GM21723 (cell line): ENCODE results near the gene RAMACL.

Experiments
- ATAC-seq: cut with Tn5 transposase; IDR thresholded peaks from one replicate; pipeline ENCODE4 v1.9.1; 2021; ENCODE audit warnings: mild to moderate bottlenecking, moderate library complexity; ENCODE audit not compliant: unreplicated experiment

Gene RAMACL

DNA sequence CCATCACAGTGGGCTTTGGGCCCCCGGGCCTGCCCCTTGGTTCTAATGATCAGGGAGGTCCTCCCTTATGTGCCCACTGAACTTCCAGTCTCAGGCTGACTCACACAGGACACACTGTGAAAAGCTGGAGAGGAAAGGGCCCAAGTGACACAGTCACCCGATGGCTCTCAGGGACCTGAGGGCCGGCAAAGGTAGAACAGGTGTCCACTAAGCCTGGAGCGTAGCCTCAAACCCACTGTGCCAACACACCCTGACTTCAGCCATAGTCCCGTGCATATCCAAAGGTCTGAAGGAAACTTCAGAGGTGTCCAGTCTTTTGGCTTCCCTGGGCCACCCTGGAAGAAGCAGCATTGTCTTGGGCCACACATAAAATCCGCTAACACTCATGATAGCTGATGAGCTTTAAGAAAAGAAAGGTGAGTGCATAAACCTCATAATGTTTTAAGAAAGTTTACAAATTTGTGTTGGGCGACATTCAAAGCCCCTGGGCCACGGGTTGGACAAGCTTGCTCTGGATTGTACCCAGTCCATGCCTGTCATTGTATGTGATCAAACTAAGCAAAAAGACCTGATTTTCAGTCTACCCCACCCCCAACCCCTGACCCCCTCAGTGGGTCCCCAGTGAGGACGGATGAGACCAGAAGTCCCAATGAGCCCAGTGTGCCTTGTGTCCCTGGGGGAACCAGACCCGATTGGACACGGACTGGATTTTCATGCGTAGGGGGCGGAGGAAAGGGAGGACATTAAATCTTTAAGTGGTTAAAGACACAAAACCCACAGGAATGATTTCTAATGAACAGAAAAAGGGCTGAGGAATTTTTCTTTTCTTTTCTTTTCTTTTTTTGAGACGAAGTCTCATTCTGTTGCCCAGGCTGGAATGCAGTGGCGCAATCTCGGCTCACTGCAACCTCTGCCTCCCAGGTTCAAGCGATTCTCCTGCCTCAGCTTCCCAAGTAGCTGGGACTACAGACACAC, 6.1 kb downstream of the RAMACL start:
- ATAC-seq: no peak

DNA sequence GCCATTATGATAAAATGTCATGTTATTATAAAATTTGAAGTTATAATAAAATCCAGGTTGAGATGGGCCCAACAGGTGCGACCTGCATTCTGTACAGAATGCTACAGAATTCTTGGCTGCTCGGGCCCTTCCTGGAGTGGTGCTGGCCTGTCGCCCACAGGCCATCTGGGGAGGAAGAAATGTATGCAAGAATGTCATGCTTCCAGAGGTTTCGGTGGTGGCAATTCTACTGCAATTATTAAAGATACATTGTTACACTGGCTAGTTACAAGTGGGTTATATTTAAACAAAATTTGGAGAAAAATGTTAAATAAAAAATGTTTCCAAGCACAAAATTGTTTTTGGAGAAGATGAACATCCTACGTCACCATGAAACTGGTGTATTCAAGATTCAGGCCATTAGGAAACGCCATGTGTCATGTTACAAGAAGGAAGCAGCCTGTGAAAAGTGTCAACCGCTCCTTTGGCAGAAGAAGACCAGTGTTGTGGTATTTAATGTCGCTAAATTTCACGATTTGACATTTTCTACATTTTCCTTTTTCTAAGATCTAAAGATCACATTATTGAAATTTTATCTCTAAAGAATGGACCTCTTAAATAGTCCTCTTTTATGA, 7.1 kb downstream of the RAMACL start:
- no peak for ATAC-seq

DNA sequence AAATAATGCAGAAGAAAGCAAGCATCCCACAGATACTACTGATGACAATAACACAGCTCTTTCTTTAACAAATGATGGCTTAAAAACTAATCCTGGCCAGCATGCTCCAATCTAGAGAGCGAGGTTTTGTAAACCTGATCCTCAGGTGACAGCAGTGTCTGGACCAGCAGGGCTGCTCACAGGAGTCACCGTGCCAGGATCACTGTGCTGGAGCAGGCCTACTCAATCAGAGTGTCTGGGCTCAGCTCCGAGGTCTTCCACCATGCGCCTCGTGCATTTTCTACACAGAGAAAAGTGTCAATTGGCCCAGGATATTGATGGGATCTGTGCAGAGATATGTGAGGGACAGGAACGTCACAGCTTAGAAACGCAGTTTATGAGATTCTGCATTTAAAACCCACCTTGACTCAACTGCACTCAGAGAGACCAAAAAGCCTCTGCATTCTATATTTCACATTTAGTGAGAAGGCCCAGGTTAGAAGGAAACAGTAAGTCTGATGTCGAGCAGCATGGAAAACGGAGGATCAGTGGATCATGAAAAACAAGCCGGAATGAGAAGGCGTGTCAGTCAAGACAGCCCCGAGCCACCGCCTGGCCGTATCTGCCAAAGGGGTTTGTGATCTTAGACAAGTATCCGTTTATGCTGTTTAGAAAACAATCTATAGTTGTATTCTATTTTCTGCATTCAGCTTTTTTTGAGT, 7.8 kb downstream of the RAMACL start:
- no peak for ATAC-seq

- ATAC-seq: no peak
Measured at GRCh38 chr6:166575205-166575604, 11.3 kb downstream of the RAMACL start.

DNA sequence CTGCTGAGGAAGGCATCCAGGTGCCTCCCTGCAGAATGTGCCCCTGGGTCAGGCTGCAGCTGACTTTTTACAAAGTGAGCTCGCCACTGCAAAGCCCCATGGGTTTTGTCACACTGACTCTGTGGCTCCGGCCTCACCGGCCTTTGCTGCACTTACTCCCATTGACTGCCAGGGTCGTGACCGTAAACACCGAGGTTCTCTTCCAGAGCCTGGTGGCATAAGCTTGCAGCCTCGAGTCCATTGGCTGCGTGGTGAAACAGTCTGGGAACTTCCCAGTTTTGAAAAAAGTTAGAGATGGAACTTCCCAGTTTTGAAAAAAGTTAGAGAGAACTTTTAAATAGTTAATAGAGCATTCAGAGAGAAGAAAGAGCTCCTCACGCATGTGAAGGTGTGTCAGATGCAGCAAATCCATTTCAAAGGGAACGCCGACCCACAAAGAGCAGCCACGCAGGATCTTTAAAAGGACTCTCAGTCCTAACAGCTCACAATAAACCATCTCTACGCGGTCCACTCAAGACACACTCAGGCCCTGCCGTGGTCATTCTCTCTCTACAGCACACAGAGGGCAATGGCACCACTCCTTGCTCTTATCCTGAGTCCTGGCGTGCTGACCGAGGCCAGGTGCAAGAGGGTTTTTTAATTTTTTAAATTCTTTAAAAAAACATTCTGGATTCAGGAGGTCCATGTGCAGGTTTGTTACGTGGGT, 12.8 kb downstream of the RAMACL start:
- no peak for ATAC-seq

- ATAC-seq: no peak
Measured at GRCh38 chr6:166572370-166573261, 13.9 kb downstream of the RAMACL start.

DNA sequence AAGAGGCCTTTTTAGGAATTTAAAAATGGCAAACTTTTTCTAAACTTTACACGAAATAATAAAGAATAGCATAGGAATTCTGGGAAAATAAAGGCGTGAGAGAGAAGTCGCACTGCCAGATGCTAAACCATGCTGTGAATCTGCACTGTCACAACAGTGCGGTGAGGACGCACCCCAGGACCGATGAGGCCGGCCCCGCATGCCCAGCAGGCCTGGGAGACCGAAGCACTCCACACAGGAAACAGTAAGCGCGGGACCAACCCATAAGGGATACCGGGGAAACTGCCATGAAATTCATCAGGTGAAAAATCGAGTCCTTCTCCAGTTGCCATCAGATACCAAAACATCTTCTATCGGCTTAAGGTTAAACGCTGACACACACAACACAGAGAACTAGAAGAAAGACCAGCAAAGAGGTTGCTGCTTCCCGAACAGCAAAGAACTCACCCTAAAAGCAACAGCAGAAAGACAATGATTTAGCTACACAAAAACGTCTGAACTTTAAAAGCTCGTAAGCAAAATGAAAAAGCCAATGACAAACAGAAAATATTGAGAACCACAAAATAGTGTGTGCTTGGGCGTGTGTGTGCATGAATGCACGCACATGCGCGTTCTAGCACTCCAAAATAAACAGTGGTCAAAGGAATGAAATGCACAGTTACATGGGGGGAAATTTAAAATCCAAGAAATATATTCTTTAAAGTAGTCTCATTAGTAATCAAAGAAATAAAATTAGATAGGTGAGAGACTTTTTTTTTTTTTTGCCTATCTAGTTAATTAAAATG, 15.4 kb downstream of the RAMACL start:
- no peak for ATAC-seq

DNA sequence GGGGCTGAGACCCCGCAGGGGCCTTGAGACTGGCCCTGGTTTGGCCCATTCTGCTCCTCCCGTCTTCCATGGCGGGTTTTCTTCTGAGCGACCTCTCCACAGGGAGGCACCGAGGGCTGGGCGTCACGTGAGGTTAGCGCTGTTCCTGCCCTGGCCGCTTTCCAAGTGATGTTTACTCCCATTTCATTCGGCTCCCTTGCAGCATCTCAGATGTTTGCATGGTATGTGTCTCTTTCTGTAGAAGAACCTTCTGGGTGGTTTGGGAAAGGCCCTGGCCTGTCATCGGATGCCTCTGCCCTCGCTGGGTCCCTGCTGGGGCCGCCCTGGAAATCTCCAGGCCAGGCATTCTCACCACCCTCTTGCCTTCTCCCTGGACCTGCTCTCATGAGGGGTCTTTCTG, 17.3 kb downstream of the RAMACL start:
- no peak for ATAC-seq

- no peak for ATAC-seq
Measured at GRCh38 chr6:166567813-166568212, 18.7 kb downstream of the RAMACL start.

DNA sequence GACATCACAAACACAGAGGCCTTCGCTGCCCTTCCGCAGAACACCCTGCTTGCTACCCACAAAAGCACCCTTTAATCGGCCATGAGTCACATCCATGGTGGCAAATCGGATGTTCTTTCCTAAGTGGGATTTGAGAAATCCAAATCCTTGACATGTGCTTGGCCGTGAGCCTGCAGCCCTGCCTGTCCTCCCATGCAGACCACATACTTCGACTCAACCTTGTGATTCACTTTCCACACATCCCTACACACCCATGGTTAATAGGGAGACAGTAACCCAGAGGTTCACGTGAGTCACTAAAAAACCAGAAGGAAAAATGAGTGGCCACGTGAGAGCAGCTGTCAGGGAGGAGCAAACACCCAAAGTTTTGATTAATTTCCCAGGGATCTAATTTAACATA, 19.4 kb downstream of the RAMACL start:
- no peak for ATAC-seq

- ATAC-seq: no peak
Measured at GRCh38 chr6:166566026-166567011, 20.2 kb downstream of the RAMACL start.

GRCh38 chr6:166565084-166565967, 21.2 kb downstream of the RAMACL start:
- no peak for ATAC-seq

DNA sequence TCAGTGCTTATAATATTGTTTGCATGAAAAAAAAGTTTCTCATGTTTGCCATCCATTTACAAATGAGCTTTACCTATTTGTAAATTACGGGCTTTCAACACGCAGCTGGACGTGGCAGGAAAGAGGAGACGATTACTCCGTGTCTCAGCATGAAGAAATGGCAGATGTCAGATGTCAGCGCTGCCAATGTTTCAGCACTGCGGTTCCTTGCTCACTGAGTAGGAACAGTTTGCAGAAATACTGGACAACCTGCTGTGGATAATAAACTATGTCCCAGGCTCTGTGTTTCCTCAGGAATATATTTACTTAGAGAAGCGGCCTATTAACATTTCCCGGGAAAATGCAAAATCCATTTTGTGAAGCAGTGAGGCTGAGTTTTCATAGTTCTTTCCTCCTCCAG, 22.7 kb downstream of the RAMACL start:
- ATAC-seq: no peak

- no peak for ATAC-seq
Measured at GRCh38 chr6:166563200-166563599, 23.3 kb downstream of the RAMACL start.

- no peak for ATAC-seq
Measured at GRCh38 chr6:166562726-166563125, 23.8 kb downstream of the RAMACL start.

GRCh38 chr6:166561771-166562359, 24.6 kb downstream of the RAMACL start:
- ATAC-seq: no peak

GRCh38 chr6:166560222-166560621, 26.3 kb downstream of the RAMACL start:
- no peak for ATAC-seq
